Muscle layer of duodenum (tissue), 2 donors: ENCODE results near the gene SLC50A1.
"Not testable (repeated sequence)": the region's sequence is repeated elsewhere in the genome, so short reads cannot be mapped to it uniquely, and the experiment has no call there.

ENCODE experiments used
- H3K27ac ChIP-seq: one replicate; pipeline ENCODE4 v1.7.0; 2013; ENCODE audit warnings: mild to moderate bottlenecking, low read length
- H3K27me3 ChIP-seq: one replicate; pipeline ENCODE4 v1.7.0; 2013; ENCODE audit warnings: low read depth, mild to moderate bottlenecking, control low read depth, low read length
- H3K36me3 ChIP-seq, 2 donors: one replicate each; pipeline ENCODE4 v1.7.0; 2013; ENCODE audit warnings: low read length in 2 of 2, control low read depth in 1 of 2, mild to moderate bottlenecking in 1 of 2; ENCODE audit not compliant: insufficient read depth in 2 of 2, control insufficient read depth in 1 of 2
- H3K4me1 ChIP-seq, 2 donors: one replicate each; pipeline ENCODE4 v1.7.0; 2013; ENCODE audit warnings: low read length in 2 of 2, mild to moderate bottlenecking in 2 of 2, control low read depth in 1 of 2, moderate library complexity in 1 of 2; ENCODE audit not compliant: insufficient read depth in 2 of 2, control insufficient read depth in 1 of 2
- H3K4me3 ChIP-seq, 2 donors: one replicate each; pipeline ENCODE4 v1.7.0; 2013; ENCODE audit warnings: low read length in 2 of 2, low read depth in 1 of 2, mild to moderate bottlenecking in 1 of 2
- H3K9me3 ChIP-seq, 2 donors: one replicate each; pipeline ENCODE4 v1.7.0; 2013; ENCODE audit warnings: low read length in 2 of 2, control low read depth in 1 of 2, mild to moderate bottlenecking in 1 of 2; ENCODE audit not compliant: control insufficient read depth in 1 of 2
- donor health status: healthy.

The SLC50A1 gene

DNA sequence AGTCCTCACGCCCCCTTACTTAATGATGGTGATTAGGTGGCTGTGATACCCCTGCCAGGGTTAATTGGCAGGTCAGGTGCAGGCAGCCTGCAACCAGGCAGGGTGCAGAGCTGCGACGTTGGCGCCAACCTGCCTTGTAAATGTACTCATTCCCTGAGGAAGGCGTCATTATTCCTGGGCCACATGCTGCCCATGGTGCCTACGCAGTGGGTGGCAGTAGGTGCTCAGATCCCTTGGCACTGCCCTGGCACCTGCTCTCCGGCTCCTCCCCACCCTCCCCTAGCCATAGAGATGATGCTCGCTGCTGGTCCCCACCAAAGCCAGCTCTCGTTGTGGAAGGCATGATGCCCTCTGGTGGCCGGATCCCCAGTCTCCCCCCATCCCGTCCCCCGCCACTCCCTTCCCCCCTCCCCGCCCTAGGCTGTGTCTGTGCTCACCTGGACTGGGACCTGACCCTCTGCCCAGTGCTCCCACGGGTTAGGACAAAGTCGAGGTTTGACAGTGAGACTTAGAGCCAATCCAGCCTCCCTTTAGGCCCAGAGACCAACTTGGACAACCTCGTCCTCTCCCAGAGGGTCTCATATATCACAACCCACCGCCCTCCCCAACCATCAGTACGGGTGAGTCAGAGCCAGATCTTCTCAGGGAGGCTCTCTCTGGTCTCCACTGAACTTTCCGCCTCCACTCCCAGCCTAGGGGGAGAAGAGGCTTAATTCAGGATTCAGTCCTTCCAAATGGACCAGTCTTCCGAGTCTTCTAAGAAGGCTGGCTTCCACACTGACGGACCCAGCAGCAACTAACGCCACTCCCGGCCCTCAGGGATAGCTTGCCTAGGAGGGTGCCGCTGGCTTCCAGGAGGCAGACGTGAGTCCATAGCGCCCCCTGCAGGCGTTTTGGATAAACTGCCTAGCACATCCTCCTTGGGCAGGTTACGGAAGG lies 31.8 kb downstream of the SLC50A1 start:
- peak overlapping the region; percentile 31 to 40 for H3K4me3 ChIP-seq
- no peak overlapping the region for H3K27ac ChIP-seq
- peaks cover 5 to 24% of the 10 kb centered on the region in 2 donors for H3K4me1 ChIP-seq
- H3K9me3 ChIP-seq, result no peaks in the 10 kb centered on the region
- peaks cover 17 to 26% of the 10 kb centered on the region in 2 donors for H3K36me3 ChIP-seq
- H3K27me3 ChIP-seq, result no peaks in the 10 kb centered on the region

- not testable (repeated sequence) for H3K4me3 ChIP-seq, H3K9me3 ChIP-seq, H3K27me3 ChIP-seq, H3K27ac ChIP-seq
- Histone ChIP-seq H3K36me3 (peaks cover 17 to 26% of the 10 kb centered on the region in 2 donors), H3K4me1 (peaks cover 5 to 27% of the 10 kb centered on the region in 2 donors)
Observed at GRCh38 chr1:155168105-155168445, 32.4 kb downstream of the SLC50A1 start.

- Histone ChIP-seq H3K27ac (no peak overlapping the region), H3K36me3 (peaks cover 17 to 26% of the 10 kb centered on the region in 2 donors), H3K4me1 (peaks cover 5 to 31% of the 10 kb centered on the region in 2 donors), H3K27me3 (no peaks in the 10 kb centered on the region), H3K9me3 (no peaks in the 10 kb centered on the region), H3K4me3 (no peak overlapping the region)
Observed at GRCh38 chr1:155168456-155169210, 33.0 kb downstream of the SLC50A1 start.

DNA sequence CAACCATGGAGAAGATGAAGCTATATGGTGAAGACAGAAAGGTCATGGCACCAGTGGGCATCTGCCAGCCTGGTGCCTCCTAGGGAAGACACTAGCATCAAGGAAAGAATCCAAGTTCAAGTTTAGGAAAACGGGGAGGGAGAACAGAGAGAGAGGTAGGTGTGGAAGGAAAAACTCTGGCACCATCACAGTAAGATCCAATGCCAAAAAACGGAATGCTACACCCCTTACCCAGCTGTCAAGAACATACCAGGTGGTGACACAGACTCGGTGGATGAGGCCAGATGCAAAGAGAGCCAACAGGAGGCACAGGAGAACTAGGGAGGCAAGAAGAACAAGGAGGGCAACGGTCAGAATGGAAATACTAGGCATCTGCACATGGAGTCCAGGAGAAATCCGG lies 33.9 kb downstream of the SLC50A1 start:
- peaks cover 5 to 40% of the 10 kb centered on the region in 2 donors for H3K4me1 ChIP-seq
- H3K36me3 ChIP-seq, result peaks cover 17 to 26% of the 10 kb centered on the region in 2 donors
- H3K9me3 ChIP-seq, result no peaks in the 10 kb centered on the region
- peaks cover 5% of the 10 kb centered on the region for H3K27me3 ChIP-seq
- H3K27ac ChIP-seq, result no peak overlapping the region
- H3K4me3 ChIP-seq, result no peak overlapping the region

DNA sequence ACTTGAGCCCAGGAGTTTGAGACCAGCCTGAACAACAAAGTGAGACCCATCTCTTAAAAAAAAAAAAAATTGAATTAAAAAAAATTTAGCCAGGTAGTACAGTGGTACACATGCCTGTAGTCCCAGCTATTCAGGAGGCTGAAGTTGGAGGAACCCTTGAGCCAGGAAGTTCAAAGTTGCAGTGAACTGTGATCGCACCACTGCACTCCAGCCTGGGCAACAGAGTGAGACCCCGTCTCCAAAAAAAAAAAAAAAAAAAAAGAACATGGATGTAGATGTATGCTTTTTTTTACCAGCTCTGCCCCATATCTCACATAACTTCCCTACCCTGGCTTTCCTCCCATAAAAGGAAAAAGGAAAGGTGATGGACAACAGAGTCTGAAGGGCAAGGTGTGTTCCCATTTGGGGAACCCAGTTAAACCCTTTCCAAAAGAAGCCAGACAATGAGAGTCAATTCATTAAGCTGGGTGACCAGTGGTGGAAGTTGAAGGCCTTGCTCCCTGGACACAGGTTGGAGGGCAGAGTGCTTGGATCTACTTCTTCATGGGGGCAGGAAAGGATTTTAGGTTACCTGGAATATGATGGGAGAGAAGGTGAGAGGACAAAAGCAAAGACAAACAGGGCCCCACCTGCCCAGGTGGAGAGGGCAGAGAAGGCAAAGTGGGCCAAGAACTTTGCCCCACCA lies 34.6 kb downstream of the SLC50A1 start:
- H3K4me3 ChIP-seq, result no peak overlapping the region
- no peaks in the 10 kb centered on the region for H3K9me3 ChIP-seq
- H3K27ac ChIP-seq, result no peak overlapping the region
- peaks cover 5 to 41% of the 10 kb centered on the region in 2 donors for H3K4me1 ChIP-seq
- H3K27me3 ChIP-seq, result peaks cover 11% of the 10 kb centered on the region
- peaks cover 17 to 26% of the 10 kb centered on the region in 2 donors for H3K36me3 ChIP-seq

DNA sequence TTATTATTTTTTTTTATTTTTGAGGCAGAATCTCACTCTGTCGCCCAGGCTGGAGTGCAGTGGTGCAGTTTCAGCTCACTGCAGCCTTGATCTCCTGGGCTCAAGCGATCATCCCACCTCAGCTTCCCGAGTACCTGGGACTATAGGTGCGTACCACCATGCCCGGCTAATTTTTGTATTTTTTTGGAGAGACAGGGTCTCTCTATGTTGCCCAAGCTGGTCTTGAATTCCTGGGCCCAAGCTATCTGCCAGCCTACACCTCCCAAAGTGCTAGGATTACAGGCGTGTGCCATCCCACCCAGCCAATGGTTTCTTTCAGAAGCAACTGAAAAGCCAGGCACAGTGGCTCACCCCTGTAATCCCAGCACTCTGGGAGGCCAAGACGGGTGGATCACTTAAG lies 35.2 kb downstream of the SLC50A1 start:
- H3K4me3 ChIP-seq, result no peak overlapping the region
- H3K27me3 ChIP-seq, result peaks cover 11% of the 10 kb centered on the region
- peaks cover 17 to 26% of the 10 kb centered on the region in 2 donors for H3K36me3 ChIP-seq
- no peaks in the 10 kb centered on the region for H3K9me3 ChIP-seq
- H3K27ac ChIP-seq, result no peak overlapping the region
- H3K4me1 ChIP-seq, result peaks cover 5 to 41% of the 10 kb centered on the region in 2 donors

- peaks cover 11% of the 10 kb centered on the region for H3K27me3 ChIP-seq
- peaks cover 5 to 37% of the 10 kb centered on the region in 2 donors for H3K4me1 ChIP-seq
- H3K36me3 ChIP-seq, result peaks cover 17 to 26% of the 10 kb centered on the region in 2 donors
- no peaks in the 10 kb centered on the region for H3K9me3 ChIP-seq
- H3K27ac ChIP-seq, result peak overlapping the region; percentile 97
- peak overlapping the region; percentile 77 to 80 for H3K4me3 ChIP-seq
Observed at GRCh38 chr1:155171836-155172731, 36.4 kb downstream of the SLC50A1 start.

DNA sequence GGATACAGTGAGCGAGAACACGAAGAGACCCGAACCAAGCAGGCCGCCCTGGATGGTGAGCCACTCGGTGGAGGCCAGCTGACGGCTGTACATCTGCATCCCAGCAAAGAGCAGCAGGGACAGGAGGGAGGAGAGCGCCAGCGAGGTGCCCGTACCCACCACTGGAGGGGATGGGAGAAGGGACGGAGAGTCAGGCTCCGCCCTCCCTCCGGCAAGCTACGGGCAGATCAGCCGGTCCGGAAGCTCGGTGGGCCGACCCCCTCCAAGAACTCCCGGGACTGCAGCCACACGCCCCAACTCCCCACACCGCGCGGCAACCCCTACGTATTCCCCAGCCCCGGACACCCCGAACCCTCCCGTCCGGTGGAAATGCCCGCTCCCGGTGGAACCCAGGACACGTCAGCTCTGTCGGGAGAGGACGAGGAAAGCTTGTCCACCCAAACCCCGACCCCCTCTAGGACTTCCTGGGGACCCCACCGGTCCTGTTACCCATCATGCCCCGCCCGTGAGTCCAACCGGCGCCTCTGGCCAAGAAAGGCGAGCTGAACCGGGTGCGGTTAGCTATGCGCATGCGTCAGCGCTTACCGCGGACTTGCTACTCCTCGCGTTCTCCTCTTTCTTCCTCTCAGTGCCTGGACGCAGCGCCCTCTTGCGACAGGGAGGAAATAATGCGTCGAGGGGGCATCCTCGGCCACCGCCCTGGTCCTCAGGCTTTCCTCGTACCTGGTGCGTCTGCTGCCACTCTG lies 37.3 kb downstream of the SLC50A1 start, which contains the start of gene KRTCAP2:
KRTCAP2 (minus strand) TSS at position 573 of the 746 bp plus-strand sequence; CDS start at position 493, 80 bp downstream.
- Histone ChIP-seq H3K4me3 (peak within 1 kb of the TSS; percentile 77 to 80), H3K4me1 (peaks cover 1 to 29% of the 10 kb centered on the region in 2 donors), H3K27me3 (peaks cover 11% of the 10 kb centered on the region), H3K9me3 (no peaks in the 10 kb centered on the region), H3K27ac (peak within 1 kb of the TSS; percentile 97), H3K36me3 (peaks cover 17 to 26% of the 10 kb centered on the region in 2 donors)

GRCh38 chr1:155173478-155174323 lies 38.0 kb downstream of the SLC50A1 start, which contains the start of gene TRIM46:
Gene TRIM46 (plus strand): TSS chr1:155173849. CDS start chr1:155173967, 118 bp downstream.
- Histone ChIP-seq H3K9me3 (no peaks in the 10 kb centered on the region), H3K4me1 (peaks cover 0 to 26% of the 10 kb centered on the region in 2 donors), H3K27me3 (peaks cover 11% of the 10 kb centered on the region), H3K36me3 (peaks cover 16 to 24% of the 10 kb centered on the region in 2 donors), H3K27ac (peak within 1 kb of the TSS; percentile 97), H3K4me3 (peak within 1 kb of the TSS; percentile 77 to 80)
